NCI-H774 (cell line): ENCODE measurements around the gene ANKEF1.
A peak's percentile ranks its signal among the peaks of the same experiment; 100 is the strongest.
"Not testable (repeated sequence)": the region's sequence is repeated elsewhere in the genome, so short reads cannot be mapped to it uniquely, and the experiment has no call there.

ENCODE experiments used
- DNase-seq: peaks from one replicate; lab custom pipeline; 2025; lab: John Stamatoyannopoulos, UW

The ANKEF1 gene

DNA sequence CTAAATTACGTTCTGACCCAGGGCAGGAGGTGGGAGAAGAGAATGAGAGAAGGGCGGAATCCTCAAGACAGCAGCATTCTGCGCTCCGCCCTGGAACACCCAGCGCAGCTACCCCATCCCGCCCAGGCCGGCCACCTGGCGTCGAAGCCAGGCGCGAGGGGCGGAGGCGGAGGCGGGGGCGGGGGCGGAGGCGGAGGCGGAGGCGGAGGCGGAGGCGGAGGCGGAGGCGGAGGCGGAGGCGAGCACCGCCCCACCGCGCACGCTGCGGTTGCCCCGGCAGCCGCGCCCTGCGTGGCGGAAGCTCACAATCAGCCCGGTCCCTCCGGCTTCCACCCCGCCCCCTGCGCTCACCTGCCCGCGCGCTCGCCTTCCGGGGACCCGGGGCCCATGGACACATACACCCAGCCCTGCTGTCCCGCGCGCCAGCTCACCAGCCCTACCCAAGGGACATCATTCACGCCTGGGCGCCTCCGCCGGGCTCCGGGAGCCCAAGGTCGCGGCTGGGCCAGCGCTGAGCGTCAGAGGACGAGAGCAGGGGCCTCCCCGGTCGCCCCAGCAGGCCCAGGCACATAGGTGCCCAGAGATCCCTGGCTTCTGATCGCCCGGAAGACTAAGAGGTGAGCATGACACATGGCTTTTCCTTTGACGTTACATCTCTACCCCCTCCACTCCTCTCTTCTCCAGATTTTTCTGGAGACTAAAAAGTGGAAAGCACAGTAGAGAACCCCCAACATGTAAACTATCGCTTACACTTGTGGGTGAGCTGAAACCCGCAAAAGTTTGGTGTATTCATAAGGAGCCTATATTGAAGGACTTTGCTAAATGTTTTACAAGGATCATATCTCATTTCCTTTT, at the start of gene ANKEF1:
TSS of gene ANKEF1 (plus strand) at position 271 of the 855 bp plus-strand sequence. CDS start 3,315 bp downstream, outside the sequence.
- DNase-seq = peak; percentile 90

GRCh38 chr20:9985281-9985680, 49.5 kb upstream of the ANKEF1 start:
- DNase-seq = no peak

DNA sequence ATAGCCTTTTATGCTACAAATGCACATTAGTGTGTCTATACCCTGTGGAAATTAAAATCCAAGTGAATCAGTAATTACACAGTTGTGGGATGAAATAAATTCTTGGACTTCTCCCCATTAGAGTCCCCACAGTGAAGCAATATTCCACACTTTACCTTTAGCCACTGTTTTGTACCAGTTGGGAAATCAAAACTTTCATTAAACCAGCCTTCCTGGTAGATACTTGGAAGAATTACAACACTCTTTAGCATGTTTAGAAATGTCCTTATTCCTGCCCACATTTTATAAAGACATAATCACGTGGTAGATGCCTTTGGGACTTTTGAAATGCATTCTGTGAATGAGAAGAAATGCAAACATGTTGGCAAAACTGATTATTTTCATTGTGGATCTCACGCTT, 49.0 kb upstream of the ANKEF1 start:
- DNase-seq = no peak

DNA sequence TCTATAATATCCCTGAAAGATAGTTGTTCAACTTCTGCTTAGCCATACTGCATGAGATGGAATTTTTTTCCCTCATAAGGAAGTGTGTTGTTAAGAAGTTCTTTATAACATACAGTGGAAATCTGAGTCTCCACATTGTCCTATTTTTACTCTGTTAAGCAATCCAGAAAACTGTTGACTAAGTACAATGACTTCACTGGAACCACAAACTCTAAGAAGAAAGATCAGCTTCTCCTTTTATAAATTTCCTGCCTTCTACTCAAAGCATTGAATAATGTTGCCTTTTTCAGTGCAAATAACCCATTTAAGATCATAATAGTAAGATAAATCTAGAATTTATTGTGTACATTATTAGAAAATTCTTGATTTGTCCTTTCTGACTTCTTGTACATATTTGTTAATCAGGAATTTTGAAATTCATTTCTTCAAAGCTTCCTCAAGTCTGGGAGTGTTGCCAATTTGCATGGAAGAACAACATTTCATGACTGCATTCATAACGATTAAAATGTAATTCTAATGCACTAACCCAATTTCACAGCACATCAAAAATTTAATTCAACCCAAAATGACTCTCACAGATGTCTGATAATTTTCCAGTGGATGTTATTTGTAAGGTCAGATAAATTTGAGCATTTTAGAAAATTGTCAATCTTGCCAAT, 45.6 kb upstream of the ANKEF1 start:
- no peak for DNase-seq

DNA sequence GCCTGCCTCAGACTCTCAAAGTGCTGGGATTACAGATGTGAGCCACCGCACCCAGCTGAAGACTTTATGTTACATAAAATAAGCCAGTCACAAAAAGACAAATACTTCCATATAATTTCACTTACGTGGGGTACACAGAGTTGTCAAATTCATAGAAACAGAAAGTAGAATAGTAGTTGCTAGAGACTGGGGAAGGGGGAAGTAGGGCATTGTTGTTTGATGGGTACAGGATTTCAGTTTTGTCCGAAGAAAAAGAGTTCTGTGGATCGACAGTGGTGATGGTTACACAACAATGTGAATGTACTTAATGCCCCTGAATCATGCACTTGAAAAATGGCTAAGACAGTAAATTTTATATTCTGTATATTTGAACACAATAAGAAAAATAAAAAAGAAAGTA, 41.6 kb upstream of the ANKEF1 start:
- DNase-seq = no peak

DNA sequence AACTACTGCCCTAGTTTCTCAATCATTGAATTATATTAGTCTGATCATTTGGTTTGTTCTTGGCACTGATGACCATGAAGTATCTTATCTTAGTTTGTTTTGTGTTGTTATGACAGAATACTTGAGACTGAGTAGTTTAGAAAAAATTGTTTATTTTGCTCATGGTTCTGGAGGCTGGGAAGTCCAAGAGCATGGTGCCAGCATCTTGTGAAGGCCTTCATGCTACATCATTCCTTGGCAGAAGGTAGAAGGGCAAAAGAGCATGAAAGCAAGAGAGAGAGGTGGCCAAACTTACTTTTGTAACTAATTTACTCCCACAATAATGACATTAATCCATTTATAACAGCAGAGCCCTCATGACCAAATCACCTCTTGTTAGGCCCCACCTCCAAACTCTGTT, 40.1 kb upstream of the ANKEF1 start:
- DNase-seq = no peak

GRCh38 chr20:9995510-9996272, 39.1 kb upstream of the ANKEF1 start:
- no peak for DNase-seq

DNA sequence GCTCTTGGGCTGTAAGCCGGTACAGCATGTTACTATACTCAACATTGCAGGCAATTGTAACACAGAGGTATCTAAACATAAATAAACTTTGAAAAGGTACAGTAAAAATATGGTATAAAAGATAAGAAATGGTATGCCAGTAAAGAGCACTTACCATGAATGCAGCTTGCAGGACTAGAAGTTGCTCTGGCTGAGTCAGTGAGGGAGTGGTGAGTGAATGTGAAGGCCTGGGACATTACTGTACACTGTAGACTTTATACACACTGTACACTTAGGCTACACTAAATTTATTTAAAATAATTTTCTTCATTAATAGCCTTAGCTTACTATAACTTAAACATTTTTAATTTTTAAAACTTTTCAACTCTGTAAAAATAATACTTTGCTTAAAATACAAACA, 37.8 kb upstream of the ANKEF1 start:
- no peak for DNase-seq

GRCh38 chr20:9999645-10000044, 35.1 kb upstream of the ANKEF1 start:
- no peak for DNase-seq

- DNase-seq = no peak
Observed at GRCh38 chr20:10002866-10003265, 31.9 kb upstream of the ANKEF1 start.

- no peak for DNase-seq
Observed at GRCh38 chr20:10004900-10005299, 29.9 kb upstream of the ANKEF1 start.

DNA sequence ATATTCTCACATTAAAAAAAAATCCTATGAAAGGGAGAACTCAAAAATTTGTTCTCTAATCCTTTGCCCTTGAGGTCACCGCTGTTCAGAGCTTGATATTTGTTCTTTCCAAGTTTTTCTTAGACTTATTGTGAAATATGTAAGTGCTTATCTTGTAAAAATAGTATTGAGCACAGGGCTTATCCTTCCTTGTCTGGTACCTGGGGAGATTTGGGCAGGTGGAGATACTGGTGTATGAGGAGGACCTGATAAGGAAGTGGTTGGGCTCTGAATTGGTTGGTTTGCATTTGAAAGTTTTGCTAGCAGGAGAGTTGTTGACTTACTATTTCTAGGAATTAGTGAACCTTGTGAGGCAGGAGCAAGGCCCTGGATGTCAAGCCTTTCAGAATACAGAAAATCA, 28.9 kb upstream of the ANKEF1 start:
- DNase-seq = no peak

DNA sequence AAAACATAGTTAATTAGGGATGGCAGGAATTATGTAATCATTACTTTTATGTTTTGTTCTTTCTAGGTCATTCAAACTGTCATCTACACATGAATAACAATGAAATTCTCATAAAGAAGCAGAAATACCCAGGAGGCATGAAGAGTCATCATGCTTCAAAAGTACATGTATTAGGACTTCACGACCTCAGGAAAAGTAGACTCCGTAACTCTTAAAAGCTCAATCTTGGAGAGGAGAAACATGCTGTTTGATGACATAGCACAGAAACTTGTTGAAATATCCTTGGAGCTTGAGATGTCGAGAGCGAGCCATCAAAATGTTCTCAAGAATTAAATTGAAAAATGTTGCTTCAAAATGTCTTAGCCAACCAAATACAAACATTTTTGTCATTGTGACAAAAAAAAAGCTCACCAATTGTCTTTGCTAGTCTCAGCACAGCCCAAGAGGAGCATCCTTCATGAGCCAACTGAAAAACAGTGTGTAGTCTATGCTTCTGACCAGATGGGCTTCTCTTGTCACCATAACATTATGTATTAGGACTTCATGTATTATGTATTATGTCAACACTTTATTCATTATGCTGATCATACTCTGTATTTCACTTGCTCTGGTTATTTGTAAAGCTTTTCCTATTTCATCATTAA, 28.2 kb upstream of the ANKEF1 start:
- DNase-seq = no peak

DNA sequence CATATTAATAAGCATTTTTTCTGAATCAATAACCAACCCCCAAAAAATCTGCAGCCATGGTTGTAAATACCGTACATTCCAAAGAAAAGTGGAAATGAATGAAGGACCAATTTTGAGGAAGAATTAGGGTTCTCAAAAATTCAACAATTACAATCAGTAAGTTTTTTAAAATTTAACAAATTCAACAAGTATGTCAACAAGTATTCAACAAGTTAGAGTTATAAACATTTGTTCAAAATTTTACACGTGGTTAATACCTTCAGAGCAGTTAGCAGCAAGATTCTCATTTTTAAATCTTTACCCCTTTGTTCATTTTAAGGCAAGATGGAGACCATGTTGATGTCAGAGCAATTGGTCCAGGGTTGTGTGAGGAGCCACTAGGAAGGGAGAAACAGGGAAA, 27.6 kb upstream of the ANKEF1 start:
- DNase-seq = no peak

DNA sequence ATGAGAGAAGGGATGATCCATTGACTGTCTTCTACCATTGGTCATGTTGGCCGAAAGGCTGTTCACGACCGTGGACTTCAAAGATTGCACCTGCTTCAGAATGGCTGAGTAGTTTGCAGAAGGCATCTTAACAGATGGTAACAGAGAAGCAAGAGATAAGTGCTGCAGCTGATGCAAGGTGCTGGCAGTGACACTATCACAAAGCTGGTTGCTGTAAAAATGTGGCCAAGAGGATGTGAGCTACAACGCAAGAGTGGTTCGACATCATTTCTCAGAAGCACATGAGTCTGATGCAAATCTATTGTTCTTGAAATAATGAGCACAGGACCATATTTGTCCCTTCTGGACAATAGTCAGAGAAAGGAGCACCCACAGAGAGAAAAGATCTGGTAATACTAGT, 27.0 kb upstream of the ANKEF1 start:
- no peak for DNase-seq

DNA sequence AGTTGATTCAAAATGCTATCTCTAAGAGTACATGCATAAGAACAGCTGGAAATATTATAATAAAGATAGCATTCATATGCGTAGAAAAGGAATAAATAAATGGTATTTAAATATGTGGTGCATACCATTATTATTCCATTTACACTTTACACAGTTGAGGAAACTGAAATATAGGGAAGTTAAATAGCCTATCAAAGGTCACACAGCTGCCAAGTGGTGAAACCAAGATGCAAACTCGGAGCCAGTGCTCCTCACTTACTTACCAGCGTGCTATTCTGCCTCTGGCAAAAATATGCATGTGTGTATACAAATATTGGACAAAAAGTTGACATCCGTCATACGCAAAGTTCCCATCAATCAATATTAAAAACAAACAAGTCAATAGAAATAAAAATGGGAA, 22.3 kb upstream of the ANKEF1 start:
- DNase-seq = no peak

GRCh38 chr20:10014431-10014830, 20.4 kb upstream of the ANKEF1 start:
- DNase-seq = no peak

GRCh38 chr20:10020937-10021336, 13.8 kb upstream of the ANKEF1 start:
- DNase-seq = no peak

- no peak for DNase-seq
Observed at GRCh38 chr20:10022625-10023024, 12.2 kb upstream of the ANKEF1 start.

DNA sequence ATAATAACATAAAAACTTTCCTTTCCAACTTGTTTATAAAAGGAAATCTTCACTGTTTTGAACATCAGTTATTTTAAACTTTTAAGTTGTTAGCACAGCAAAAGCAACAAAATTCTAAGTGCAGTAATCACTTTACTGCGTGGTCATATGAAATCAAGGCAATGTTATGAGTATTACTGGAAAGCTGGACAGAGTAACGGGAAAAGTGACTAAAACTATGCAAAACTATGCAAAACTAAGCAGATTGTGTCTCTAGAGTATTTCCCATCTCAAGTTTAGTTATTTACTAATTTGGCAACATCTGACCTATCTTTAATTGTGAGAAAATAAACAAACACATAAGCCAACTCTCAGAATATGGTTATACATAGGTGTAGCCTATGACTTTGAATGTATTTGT, 10.9 kb upstream of the ANKEF1 start:
- DNase-seq = no peak

DNA sequence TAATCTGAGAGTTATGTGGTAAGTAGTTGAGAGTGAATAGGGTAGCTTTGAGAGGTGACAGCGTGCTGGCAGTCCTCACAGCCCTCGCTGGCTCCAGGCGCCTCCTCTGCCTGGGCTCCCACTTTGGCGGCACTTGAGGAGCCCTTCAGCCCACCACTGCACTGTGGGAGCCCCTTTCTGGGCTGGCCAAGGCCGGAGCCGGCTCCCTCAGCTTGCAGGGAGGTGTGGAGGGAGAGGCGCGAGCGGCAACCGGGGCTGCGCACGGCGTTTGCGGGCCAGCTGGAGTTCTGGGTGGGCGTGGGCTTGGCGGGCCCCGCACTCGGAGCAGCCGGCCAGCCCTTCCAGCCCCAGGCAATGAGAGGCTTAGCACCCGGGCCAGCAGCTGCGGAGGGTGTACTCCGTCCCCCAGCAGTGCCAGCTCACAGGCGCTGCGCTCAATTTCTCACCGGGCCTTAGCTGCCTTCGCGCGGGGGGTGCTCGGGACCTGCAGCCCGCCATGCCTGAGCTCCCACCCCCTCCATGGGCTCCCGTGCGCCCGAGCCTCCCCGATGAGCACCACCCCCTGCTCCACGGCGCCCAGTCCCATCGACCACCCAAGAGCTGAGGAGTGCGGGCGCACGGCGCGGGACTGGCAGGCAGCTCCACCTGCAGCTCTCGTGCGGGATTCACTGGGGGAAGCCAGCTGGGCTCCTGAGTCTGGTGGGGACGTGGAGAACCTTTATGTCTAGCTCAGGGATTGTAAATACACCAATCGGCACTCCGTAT, 3.2 kb upstream of the ANKEF1 start:
- not testable (repeated sequence) for DNase-seq

GRCh38 chr20:10032269-10032668, 2.5 kb upstream of the ANKEF1 start:
- DNase-seq = not testable (repeated sequence)
